GM21737 (cell line): Measurements from ENCODE around the gene KIF21B.

ENCODE experiments used
- ATAC-seq: cut with Tn5 transposase; IDR thresholded peaks from one replicate; pipeline ENCODE4 v1.9.1; 2021; ENCODE audit warnings: mild to moderate bottlenecking, moderate library complexity; ENCODE audit not compliant: unreplicated experiment

Gene KIF21B, protein sequence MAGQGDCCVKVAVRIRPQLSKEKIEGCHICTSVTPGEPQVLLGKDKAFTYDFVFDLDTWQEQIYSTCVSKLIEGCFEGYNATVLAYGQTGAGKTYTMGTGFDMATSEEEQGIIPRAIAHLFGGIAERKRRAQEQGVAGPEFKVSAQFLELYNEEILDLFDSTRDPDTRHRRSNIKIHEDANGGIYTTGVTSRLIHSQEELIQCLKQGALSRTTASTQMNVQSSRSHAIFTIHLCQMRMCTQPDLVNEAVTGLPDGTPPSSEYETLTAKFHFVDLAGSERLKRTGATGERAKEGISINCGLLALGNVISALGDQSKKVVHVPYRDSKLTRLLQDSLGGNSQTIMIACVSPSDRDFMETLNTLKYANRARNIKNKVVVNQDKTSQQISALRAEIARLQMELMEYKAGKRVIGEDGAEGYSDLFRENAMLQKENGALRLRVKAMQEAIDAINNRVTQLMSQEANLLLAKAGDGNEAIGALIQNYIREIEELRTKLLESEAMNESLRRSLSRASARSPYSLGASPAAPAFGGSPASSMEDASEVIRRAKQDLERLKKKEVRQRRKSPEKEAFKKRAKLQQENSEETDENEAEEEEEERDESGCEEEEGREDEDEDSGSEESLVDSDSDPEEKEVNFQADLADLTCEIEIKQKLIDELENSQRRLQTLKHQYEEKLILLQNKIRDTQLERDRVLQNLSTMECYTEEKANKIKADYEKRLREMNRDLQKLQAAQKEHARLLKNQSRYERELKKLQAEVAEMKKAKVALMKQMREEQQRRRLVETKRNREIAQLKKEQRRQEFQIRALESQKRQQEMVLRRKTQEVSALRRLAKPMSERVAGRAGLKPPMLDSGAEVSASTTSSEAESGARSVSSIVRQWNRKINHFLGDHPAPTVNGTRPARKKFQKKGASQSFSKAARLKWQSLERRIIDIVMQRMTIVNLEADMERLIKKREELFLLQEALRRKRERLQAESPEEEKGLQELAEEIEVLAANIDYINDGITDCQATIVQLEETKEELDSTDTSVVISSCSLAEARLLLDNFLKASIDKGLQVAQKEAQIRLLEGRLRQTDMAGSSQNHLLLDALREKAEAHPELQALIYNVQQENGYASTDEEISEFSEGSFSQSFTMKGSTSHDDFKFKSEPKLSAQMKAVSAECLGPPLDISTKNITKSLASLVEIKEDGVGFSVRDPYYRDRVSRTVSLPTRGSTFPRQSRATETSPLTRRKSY (N-terminal part only)

DNA sequence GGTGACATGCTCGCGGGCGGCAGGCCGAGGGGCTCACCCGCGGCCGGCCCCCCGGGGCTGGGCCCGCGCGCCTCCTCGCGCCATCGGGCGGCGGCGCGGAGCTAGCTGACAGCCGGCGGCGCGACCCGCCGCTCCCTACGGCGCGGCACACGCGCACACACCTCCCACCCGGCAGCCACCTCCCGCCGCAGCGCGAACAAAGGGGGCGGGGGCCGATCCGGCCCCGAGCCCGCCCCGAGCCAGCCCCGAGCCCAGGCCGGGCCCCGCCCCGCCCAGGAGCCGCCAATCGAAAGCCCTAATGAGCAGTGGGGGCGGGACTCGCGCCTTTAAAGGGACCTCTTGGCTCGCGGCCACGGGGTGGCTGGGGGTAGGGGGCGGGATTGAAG is at the start of gene KIF21B:
TSS of gene KIF21B (minus strand) at position 198 of the 386 bp plus-strand sequence. CDS start 331 bp downstream, outside the sequence.
- ATAC-seq, result peak; percentile 55

DNA sequence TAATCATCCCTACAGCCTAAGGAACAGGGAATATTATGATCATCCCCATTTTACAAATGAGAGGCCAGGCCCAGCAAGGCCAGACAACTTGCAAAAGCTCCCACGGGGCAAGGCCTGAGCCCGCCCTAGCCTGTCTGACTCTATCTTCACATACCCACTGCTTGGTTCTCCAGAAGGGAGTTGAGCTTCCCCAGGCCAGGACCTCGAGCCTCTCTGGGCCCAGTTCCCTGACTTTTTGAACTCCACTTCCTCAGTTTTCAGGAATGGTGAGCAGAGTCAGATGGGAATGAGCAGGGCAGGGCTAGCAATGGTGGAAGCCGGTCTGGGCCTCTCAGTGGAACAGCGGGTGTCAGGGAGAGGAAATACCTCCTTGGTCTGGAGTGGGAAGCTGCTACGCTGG is 49.4 kb upstream of the KIF21B start:
- no peak for ATAC-seq

DNA sequence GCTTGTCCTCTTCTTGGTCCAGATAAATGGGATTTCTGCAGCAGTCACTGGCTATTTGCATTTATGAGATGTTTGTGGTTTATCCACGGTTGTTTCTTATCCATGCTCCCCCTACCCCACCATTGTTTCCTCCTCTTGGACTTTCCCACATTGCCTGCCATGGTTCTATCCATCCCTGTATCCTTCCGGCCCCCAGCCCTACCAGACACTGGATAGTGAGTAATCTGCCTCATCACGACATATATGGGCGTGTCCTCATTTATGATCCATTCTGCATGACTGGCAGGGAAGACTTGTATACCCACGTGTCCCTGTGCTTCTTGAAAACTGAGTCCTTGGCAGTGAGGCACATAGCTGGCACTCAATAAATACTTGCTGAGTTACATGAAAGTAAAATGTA is 48.6 kb upstream of the KIF21B start:
- ATAC-seq, result no peak

DNA sequence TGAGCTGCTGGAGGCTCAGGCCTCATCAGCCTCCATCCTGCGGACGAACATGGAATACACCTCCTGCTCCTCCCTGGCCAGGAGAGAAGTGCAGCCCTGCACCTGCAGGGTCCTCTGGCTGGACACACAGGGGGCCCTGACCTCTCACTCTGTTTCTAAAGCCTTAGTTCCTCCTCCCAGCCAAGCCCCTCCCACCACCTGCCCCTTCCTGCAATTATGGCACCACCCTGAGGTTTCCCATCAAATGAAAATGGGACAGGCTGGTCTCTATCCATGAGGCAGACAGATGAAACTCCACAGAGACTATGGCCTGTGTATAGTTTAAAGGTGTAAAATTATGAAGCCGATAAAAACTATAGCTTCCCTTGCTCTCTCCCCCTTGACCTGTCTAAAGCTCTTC is 46.1 kb upstream of the KIF21B start:
- ATAC-seq, result no peak

DNA sequence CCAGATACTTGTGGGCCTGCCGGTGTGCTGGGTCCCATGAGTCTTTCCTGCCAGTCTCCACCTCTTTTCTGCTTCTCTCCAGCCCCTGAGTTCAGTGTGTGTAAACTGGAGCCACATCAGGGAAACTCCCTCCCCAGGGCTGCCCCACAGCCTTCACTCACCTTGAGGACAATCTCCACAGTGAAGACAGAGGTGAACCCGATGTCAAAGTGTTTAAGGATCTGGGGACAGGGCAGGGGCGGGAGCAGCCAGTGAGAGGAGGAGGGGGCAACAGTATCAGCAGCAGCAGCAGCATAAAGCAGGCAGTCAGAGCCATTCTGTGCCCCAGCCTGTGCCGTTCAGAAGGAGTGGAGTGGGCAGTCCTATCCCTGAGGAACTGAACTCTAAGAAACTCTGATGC is 45.5 kb upstream of the KIF21B start:
- no peak for ATAC-seq

DNA sequence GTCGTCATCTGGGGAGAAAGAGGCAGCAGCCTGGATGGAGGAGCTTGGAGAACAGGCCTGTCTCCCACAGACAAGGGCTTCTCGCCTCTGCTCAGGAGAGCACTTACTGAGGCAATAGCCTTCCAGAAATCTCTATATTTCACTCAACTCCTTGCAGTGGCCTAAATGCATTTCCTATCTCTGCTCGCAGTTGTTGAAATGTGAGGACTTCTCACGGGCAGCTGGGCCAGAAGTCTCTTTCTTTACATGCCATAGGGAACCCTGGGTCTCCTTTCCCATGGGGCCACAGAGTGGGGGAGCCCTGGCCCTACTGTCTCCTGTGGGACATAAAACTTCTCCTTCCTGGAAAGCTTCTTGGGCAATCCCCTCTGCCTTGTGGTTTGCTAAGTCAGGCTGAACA is 43.5 kb upstream of the KIF21B start:
- ATAC-seq, result no peak

DNA sequence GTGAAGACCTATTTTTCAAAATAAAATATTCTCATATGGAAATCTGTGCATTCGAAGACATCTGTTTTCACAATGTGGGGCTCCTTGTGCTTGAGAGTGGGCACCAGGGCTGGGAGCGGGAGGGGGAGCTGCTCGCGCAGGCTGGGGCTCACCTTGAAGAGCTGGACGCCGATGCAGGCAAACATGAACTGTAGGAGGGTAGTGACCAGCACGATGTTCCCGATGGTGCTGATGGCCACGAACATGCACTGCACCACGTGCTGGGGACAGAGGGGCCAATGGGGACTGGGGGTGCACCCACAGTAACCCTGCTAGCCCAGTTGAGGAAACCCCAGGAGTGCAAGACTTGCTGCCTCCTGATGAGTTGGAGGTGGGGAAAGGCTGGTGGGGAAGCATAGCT is 42.2 kb upstream of the KIF21B start:
- no peak for ATAC-seq

DNA sequence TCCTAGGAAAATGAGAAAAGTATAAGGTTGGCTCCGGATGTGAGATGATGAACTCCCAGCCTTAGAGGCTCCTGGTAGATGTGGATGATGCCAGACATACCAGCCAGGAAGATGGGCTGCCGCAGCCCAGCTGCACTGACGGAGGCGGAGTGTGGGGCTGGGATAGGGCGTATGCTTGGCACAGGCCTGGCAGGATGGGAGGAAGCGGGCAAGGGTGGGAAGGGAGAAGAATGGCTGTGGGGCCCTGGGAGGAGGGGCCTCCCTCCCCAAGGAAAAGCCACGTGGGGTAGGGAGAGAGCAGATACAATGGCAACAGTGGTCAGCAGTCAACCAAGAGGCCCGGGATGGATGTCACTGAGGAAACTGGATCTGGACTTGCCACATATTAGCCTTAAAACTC is 41.3 kb upstream of the KIF21B start:
- ATAC-seq, result no peak

DNA sequence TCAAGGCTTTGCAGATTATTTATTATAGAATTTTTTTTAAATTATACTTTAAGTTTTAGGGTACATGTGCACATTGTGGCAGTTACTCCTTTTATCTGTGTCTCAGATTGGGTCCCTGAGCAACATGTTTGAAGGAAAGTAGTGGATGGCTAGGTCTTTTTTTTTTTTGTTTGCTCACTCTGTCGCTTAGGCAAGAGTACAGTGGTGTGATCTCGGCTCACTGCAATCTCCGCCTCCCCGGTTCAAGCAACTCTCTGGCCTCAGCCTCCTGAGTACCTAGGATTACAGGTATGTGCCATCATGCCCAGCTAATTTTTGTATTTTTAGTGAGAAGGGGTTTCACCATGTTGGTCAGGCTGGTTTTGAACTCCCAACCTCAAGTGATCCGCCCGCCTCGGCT is 39.6 kb upstream of the KIF21B start:
- no peak for ATAC-seq

DNA sequence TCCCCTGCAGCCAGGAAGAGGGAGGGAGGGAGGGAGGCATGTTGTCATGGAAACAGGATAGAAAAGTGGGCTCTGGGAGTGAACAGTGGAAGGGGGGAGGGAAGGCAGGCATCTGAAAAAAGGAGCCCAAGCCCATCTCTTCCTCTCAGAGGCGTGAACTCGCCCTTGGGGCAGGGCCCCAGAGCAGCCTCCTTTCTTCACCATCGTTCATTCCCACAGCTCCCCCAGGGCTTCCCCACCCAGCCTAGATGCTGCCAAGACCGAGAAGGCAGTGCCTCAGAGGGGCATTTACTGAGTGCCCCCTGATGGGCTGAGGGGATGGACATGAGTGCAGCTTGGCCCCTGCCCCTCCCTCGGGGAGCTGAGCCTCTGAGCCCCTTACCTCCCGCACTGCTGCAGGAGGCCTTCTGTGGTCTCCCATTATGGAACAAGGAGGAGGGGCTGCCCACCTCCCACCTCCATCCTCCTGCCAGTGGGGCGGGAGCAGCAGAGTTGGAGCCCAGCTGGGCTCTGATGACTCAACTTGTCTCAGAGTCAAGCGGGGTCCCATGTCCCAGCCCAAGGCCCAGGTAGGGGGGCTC is 39.1 kb upstream of the KIF21B start:
- ATAC-seq, result no peak

DNA sequence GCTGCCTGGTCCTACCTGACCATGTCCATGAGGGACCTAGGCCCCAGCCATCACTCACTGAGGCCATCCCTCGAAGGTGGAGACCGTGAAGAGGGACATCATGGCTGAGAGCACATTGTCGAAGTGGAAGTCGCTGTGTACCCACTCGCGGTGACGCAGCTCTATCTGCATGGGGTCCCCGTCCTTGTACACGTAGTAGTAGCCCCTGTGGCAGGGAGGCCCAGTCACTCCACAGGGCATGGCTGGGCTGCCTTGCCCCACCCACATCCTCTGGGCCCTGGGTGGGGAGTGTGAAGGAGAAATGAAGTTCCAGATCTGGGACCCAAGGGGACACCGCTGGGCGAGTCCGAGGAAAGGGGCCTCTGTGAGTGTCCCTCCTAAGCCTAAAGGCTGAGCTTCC is 38.4 kb upstream of the KIF21B start:
- ATAC-seq, result no peak

DNA sequence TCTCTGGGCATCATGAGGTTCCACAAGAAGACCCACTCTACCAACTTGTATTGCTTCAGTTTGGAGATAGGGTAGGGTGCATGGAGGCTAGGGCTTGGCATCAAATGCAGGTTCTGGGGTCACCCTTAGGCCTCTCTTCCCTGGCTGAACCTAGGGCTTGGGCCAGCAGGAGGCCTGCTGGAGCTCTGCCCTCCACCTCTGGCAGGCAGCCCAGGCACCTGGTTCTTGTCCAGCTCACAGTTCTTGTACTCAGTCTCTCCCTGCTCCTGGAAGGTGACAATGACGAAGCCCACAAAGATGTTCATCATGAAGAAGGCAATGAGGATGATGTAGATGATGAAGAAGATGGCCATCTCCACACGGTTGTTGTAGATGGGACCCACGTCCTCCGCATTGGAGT is 37.5 kb upstream of the KIF21B start:
- ATAC-seq, result no peak

DNA sequence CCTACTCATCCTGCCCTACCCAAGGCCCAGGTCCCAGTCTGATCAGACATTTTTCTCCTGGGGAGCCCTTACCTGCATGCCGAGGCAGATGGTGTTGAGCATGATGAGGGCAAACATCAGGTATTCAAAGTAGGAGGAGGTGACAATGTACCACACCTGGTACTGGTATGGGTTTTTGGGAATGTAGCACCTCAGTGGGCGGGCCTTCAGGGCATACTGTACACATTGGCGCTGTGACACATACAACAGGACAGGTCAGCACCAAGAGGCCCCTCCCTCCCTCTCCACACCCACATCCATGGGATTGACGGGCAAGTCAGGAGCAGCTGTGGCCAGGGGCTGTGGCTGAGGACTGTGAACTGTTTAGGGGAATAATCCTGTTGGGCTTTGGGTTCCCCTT is 37.1 kb upstream of the KIF21B start:
- no peak for ATAC-seq

DNA sequence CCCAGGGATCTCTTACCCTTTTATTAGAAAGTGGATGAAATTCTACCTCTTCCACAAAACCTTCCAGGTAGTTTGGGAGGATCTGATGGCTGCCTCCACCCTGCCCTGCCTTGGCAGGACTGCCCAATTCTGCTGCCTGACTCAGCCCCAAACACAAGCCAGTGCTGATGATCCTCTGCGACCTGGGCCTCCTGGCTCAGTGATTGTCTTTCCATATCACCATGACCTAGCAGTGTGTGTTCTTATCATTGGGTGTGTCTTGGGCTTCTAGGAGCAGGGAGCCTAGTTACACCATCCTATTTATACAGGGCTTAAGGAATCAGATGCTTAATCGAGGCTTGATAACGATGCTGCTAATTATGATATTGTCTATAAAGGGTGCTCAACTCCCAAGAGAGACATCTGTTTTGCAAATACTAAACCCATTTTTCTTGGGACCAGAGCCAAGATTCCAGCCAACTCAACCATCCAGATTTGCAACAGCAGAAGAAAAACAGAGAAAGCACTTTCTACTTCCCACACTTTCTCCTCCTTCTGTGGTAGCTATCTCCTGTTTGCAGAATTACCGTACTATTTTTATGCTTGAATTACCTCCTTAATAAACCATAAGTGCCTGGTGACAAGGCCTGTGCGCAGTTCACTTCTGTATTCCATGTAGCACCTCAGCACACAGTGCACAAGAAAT is 36.5 kb upstream of the KIF21B start:
- ATAC-seq, result no peak

DNA sequence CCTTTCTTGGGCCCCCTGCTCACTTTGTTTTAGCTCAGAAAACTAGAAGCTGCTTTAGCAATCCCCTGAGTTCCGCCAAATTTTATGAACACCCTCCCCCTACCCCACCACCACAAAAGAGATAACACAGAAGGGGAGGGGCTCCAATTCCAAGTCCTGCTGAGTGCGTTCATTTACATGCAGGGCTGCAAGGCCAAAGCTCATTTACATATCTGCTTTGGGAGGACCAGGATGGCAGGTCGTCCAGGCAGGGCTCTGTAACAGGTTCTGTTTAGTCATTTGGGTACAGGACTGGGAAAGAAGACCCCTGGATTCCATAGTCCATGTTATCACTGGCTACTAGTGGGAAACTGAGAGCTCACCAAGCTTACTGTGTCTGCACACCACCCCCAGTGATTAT is 35.9 kb upstream of the KIF21B start:
- no peak for ATAC-seq

DNA sequence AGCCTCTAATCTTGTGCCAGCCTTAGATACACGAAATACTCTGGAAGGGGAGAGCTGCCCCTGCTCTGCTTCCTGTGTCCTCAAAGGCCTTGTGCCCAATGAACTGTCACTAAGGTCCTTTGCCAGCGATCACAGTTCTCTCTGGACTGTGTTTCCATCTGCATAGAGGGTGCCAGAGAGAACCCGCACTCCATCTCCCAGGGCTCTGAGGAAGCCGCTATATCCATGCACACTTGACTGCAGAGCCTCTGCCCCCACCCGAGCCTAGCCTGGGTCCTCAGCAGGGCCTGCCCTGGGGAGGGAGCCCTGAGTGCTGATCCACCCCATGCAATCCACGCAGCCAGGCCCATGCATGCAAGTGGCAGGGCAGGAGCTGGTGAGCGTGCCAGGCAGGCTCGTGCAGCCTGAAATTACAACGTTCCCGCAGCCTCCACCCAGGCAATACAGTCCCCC is 30.6 kb upstream of the KIF21B start:
- ATAC-seq, result no peak

DNA sequence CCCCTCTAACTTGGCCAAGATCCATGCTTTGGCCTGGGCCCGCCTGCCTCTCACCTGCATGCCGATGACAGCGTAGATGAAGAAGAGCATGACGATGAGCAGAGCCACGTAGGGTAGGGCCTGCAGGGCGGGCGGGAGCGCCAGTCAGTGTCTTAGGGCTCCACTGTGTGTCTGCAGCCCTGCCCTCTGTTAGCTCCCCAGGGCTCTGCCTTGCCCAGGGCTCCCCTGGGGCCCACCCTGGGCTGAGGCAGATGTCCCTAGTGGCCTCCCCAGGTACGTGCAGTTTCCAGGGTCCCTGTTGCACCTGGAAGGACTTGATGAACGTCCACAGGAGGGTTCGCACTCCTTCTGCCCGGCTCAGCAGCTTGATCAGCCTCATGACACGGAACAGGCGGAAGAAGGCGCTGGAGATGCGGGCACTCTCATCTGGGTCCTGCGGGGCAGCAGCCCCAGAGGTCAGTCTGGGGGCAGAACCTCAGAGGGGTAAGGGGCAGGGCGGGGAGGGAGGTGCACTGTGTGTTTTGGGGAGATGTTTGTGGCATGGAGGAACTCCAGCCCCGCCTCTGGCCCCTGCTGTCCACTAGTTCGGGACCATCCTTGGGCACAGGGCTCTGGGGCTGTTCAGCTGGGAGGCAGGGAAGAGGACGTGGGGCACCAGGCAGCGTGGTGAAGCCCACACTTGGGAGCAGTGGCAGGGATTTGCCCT is 29.8 kb upstream of the KIF21B start:
- ATAC-seq, result no peak

DNA sequence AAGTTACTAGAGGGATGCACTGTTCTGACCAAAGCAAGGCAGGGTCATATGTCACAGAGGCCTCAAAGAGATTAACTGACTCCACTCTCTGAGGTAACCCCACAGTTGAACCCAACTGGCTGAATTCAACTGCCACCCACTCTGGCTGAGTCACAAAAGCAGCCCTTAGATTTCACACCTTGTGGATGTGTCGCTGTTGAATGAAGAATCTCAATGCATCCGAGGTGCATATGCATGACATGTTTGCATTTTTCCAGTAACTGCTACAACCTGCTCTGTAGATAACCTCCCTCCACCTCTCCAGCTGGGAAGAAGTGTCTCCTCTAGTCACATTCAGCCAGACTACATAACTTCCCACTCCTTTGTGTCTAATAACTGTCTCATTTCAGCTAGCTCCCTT is 27.9 kb upstream of the KIF21B start:
- no peak for ATAC-seq

DNA sequence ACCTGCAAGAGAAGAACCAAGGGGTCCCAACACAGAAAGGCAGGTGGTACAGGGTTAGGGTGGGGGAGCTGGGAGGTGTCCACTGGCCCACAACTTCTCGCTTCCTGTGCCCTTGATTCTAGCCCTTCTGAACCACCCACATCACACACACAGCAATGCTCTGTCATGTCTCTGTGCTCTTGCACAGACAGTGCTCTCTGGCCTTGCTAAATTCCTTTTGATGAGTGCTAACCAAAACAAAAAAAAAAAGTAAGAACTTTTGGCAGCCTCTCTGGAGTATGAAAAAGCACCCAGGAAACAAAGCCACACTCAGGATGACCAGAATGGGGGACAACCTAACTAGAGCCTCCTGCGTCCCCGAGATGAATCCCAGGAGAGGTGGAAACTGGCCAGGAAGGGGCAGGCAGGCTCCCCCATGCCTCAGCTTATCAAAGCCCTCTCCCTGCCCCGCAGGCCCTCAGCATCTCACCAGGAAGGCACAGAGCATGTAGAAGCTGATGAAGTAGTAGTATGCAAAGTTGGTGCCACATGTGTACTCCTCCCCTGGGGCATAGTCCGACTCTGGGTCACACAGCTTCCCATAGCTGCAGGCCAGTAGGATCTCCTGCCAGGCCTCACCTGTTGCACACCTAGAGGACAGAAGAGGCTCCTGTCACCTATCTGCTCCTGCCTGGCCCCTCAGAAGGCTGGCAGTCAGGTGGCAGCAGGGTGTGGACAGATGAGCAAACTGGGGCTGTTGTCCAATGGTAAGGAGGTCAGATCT is 27.2 kb upstream of the KIF21B start:
- ATAC-seq, result no peak
